Peyer's patch (tissue), 4 donors: ENCODE measurements around the gene FRMD5. TPM values are rescaled to one million over a fixed set of nuclear protein-coding genes. Genes with fewer than 3 reads are reported as not detected.

Source experiments
- DNase-seq, 3 donors: peaks; one replicate each; pipeline ENCODE4 v3.0.0-alpha.2; 2017 to 2019
- H3K27ac ChIP-seq, 4 donors: fragments of 200-600 bp; sonication (generic); one replicate each; pipeline ENCODE4 v1.5.1; 2016 to 2019
- H3K27me3 ChIP-seq, 2 donors: fragments of 200-600 bp; sonication (generic); one replicate each; pipeline ENCODE4 v1.5.1; 2019
- H3K36me3 ChIP-seq, 3 donors: fragments of 200-600 bp; sonication (generic); one replicate each; pipeline ENCODE4 v1.5.1; 2016 to 2019
- H3K4me1 ChIP-seq, 4 donors: fragments of 200-600 bp; sonication (generic); one replicate each; pipeline ENCODE4 v1.5.1; 2016 to 2019
- H3K4me3 ChIP-seq, 4 donors: fragments of 200-600 bp; sonication (generic); 1 replicate in 3 of 4; 2 replicates in 1 of 4; pipeline ENCODE4 v1.5.1; 2016 to 2019; ENCODE audit warnings: mild to moderate bottlenecking in 1 of 4
- H3K9me3 ChIP-seq, 4 donors: fragments of 200-600 bp; sonication (generic); one replicate each; pipeline ENCODE4 v1.5.1; 2016 to 2019; ENCODE audit warnings: mild to moderate bottlenecking in 1 of 4
- POLR2A ChIP-seq, 2 donors: fragments of 450-650 bp; IDR thresholded peaks; one replicate each; pipeline ENCODE4 v1.5.1; 2017; ENCODE audit warnings: antibody characterized with exemption in 2 of 2, mild to moderate bottlenecking in 2 of 2, moderate library complexity in 2 of 2
- total RNA-seq, 4 donors: library from RNA; depleted of rRNA; stranded (reverse); fragments of >200 nt; gene quantifications; one replicate each; pipeline ENCODE4 v1.1.0, GENCODE V29; 2016
- TF ChIP-seq, protein P1 (sequence below), 6 experiments: fragments of 450-650 bp in 4 of 6; fragments of 200-600 bp in 2 of 6; sonication (generic) in 1 of 6; IDR thresholded peaks; one replicate each; pipeline ENCODE4 v1.5.1; 2017 to 2019; ENCODE audit warnings: antibody characterized with exemption in 6 of 6, mild to moderate bottlenecking in 3 of 6, moderate library complexity in 1 of 6

FRMD5 gene
- total RNA-seq, 4 donors from 2014 or later, result 0.54 to 5.0 (median 0.57) TPM; not detected in 1

DNA sequence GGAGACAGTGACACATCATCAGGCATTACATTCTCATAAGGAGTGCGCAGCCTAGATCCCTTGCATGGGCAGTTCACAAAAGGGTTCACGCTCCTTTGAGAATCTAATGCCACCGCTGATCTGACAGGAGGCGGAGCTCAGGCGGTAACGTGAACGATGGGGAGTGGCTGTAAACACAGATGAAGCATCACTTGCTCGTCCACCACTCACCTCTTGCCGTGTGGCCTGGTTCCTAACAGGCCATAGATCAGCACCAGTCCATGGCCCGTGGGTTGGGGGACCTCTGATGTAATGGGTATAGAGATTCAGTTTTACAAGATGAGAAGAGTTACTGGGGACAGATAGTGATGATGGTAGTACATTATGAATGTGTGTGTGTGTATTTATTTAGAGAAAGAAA, 63.0 kb downstream of the FRMD5 start:
- H3K27ac ChIP-seq, result no peak overlapping the region
- no peaks in the 10 kb centered on the region for H3K4me1 ChIP-seq
- TF ChIP-seq, protein P1, sequence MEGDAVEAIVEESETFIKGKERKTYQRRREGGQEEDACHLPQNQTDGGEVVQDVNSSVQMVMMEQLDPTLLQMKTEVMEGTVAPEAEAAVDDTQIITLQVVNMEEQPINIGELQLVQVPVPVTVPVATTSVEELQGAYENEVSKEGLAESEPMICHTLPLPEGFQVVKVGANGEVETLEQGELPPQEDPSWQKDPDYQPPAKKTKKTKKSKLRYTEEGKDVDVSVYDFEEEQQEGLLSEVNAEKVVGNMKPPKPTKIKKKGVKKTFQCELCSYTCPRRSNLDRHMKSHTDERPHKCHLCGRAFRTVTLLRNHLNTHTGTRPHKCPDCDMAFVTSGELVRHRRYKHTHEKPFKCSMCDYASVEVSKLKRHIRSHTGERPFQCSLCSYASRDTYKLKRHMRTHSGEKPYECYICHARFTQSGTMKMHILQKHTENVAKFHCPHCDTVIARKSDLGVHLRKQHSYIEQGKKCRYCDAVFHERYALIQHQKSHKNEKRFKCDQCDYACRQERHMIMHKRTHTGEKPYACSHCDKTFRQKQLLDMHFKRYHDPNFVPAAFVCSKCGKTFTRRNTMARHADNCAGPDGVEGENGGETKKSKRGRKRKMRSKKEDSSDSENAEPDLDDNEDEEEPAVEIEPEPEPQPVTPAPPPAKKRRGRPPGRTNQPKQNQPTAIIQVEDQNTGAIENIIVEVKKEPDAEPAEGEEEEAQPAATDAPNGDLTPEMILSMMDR (IDR thresholded peaks at IDR 0.05), result no peak
- no peak for TF ChIP-seq POLR2A (IDR thresholded peaks at IDR 0.05)
- no peak overlapping the region for H3K4me3 ChIP-seq
- DNase-seq, result no peak
- H3K9me3 ChIP-seq, result no peaks in the 10 kb centered on the region
- no peaks in the 10 kb centered on the region for H3K36me3 ChIP-seq
- H3K27me3 ChIP-seq, result no peaks in the 10 kb centered on the region

DNA sequence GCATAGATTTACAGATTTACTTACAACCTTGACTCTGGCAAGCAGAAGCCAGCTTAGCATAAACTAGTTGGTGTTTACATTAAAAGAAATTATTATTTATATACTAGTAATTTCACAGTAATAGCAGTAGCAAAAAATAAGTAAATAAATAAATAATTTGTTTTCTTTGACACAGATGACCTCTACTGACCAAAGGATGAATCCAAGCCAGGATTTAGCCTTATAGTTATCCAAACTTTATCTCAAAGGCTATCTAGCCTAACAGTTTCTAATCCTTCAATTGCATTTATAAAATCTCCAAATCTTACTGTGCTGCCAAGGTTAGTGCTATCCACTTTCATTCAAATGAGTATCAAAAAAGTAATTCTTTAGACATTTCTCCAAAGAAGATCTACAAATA, 64.3 kb downstream of the FRMD5 start:
- no peak overlapping the region for H3K27ac ChIP-seq
- TF ChIP-seq POLR2A (IDR thresholded peaks at IDR 0.05), result no peak
- TF ChIP-seq, protein P1 (IDR thresholded peaks at IDR 0.05), result no peak
- DNase-seq, result no peak

DNA sequence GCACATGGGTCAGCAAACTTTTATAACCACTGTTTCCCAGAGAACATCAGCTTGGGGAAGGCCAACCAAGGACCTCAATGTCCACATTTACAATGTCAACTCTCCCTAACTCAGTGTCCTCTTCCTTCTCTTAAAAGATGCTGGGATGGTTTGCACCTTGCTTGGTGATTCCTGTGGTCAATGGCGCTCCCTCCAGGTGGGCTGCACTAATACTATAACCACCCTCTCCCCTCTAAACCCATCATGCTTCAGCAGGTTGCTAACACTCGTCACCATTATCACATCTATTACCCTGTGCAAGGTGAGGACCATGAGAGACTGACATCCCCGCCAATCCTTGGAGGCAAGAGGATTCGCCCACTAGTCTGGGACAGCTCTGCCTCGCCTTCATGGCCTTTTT, 65.2 kb downstream of the FRMD5 start:
- Histone ChIP-seq H3K27me3 (no peaks in the 10 kb centered on the region), H3K27ac (no peak overlapping the region), H3K4me3 (no peak overlapping the region), H3K9me3 (no peaks in the 10 kb centered on the region), H3K36me3 (no peaks in the 10 kb centered on the region), H3K4me1 (no peaks in the 10 kb centered on the region)
- no peak for TF ChIP-seq POLR2A (IDR thresholded peaks at IDR 0.05)
- TF ChIP-seq, protein P1 (IDR thresholded peaks at IDR 0.05), result no peak
- no peak for DNase-seq

More for the DNA sequence above, 64.3 kb downstream of the FRMD5 start:
- Histone ChIP-seq H3K36me3 (no peaks in the 10 kb centered on the region), H3K4me3 (no peak overlapping the region), H3K27me3 (no peaks in the 10 kb centered on the region), H3K4me1 (no peaks in the 10 kb centered on the region), H3K9me3 (no peaks in the 10 kb centered on the region)

DNA sequence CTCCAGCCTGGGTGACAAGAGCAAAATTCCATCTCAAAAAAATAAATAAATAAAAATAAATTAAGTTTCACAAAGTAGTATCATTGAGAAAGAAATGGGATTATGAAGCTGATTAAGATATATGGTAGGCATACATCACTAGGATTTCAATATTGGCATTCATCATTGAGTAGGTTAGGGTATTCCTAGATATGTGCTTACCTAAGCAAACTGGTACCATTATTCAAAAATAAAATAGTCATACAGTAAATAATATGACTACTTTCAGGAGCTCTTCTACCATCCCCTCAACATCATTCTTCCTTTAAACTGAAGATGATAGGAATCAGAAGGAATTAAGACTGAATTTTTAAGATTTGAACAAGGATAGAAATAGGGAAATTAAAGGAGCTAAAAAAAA, 66.6 kb downstream of the FRMD5 start:
- TF ChIP-seq POLR2A (IDR thresholded peaks at IDR 0.05), result no peak
- TF ChIP-seq, protein P1 (IDR thresholded peaks at IDR 0.05), result no peak

DNA sequence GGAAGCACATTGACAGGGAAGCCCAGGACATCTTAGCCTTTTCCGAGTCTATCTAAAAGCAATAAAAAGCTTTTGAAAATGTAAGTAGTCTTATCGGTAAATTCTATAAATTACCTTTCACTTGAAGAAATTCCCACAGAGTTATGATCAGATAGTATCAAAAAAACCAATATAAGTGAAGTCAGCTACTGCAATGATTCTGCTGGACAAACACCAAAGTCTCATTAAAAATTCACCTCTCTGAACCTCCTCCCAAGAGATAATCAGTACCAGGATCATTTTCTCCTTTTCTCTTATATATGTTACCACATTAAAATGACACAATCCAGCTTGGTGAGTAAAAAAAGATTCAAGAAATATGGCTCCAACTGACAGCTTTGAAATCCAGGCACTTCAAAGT, 69.2 kb downstream of the FRMD5 start:
- H3K36me3 ChIP-seq, result no peaks in the 10 kb centered on the region
- H3K4me3 ChIP-seq, result no peak overlapping the region
- DNase-seq, result no peak
- H3K27ac ChIP-seq, result no peak overlapping the region
- TF ChIP-seq, protein P1 (IDR thresholded peaks at IDR 0.05), result no peak
- no peak for TF ChIP-seq POLR2A (IDR thresholded peaks at IDR 0.05)
- no peaks in the 10 kb centered on the region for H3K27me3 ChIP-seq
- no peaks in the 10 kb centered on the region for H3K9me3 ChIP-seq
- no peaks in the 10 kb centered on the region for H3K4me1 ChIP-seq

More for the DNA sequence above, 66.6 kb downstream of the FRMD5 start:
- Histone ChIP-seq H3K36me3 (no peaks in the 10 kb centered on the region), H3K27me3 (no peaks in the 10 kb centered on the region), H3K9me3 (no peaks in the 10 kb centered on the region), H3K27ac (no peak overlapping the region), H3K4me3 (no peak overlapping the region), H3K4me1 (no peaks in the 10 kb centered on the region)
- no peak for DNase-seq

DNA sequence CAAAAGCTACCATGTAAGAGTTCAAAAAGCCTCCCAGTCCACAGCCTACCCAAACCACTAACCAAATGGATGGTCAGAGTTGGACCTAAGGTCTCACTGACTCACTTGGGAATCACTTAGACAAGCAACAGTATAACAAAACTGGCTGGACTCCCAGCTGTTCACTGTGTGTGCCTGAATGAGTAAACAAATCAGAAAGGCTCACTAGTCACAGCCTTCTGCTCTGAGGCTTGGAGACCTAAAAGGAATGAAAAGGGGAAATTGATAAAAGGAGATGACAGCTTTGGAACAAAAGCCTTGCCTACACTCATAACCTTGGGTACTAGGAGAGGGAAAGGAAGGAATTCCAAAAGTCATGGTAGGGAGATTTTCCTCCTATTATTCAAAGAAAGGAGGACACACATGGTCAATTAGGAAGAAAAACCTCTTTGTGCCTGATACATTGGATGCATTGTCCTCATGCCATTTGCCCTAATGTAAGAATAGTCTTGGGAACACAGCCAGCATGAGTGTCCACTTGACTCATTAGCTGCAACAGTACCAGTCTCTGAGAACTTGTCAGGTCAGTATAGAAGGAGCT, 92.3 kb downstream of the FRMD5 start:
- Histone ChIP-seq H3K9me3 (no peaks in the 10 kb centered on the region), H3K4me1 (no peaks in the 10 kb centered on the region), H3K27me3 (no peaks in the 10 kb centered on the region), H3K4me3 (no peak overlapping the region), H3K36me3 (no peaks in the 10 kb centered on the region), H3K27ac (no peak overlapping the region)
- no peak for DNase-seq
- TF ChIP-seq, protein P1 (IDR thresholded peaks at IDR 0.05), result no peak
- no peak for TF ChIP-seq POLR2A (IDR thresholded peaks at IDR 0.05)
